ENCODE results near the gene RBPJ.

The RBPJ gene

DNA sequence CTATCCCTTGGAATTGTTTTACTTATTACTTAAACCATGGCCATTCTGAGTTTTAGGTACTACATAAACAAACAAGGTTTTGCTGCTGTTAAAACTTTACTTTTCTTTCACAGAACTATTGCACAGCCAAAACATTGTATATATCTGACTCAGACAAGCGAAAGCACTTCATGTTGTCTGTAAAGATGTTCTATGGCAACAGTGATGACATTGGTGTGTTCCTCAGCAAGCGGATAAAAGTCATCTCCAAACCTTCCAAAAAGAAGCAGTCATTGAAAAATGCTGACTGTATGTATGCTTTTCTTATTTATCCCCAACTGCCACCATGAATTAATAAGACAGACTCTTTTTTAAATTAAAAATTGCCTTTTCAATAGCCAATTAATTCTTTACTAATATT, 99.6 kb downstream of the RBPJ start:
- in situ Hi-C loops (cut with HindIII; ENCODE audit: low sequenced_read_pairs): no loop called here
- TF ChIP-seq, protein P1, sequence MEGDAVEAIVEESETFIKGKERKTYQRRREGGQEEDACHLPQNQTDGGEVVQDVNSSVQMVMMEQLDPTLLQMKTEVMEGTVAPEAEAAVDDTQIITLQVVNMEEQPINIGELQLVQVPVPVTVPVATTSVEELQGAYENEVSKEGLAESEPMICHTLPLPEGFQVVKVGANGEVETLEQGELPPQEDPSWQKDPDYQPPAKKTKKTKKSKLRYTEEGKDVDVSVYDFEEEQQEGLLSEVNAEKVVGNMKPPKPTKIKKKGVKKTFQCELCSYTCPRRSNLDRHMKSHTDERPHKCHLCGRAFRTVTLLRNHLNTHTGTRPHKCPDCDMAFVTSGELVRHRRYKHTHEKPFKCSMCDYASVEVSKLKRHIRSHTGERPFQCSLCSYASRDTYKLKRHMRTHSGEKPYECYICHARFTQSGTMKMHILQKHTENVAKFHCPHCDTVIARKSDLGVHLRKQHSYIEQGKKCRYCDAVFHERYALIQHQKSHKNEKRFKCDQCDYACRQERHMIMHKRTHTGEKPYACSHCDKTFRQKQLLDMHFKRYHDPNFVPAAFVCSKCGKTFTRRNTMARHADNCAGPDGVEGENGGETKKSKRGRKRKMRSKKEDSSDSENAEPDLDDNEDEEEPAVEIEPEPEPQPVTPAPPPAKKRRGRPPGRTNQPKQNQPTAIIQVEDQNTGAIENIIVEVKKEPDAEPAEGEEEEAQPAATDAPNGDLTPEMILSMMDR (IDR thresholded peaks at IDR 0.05; ENCODE audit: low read depth, low read length): no peak
- DNase-seq (ENCODE audit: low read depth, low spot score): peak; percentile 68
- no peak overlapping the region for H3K4me3 ChIP-seq (ENCODE audit: low read depth, low read length)

DNA sequence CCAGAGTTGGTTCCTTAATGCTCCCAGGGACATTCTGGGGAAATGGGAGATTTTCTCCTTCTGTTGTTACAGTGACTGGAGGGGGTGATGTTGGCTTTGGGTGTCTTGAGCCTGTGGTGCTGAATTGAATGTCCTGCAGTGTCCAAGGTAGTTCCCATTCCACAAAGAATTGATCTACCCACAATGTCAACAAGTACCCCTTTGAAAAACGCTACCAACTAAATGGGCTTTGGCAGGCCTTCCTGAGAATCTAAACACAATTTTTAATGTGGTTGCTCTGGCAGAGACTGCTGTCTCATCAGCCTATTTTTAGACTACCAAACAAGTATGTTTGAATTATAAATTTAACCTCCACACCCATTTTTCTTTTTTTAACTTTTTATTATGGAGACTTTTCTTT, 100.1 kb downstream of the RBPJ start:
- in situ Hi-C loops (cut with HindIII; ENCODE audit: low sequenced_read_pairs): no loop called here
- peak; percentile 52 for DNase-seq (ENCODE audit: low read depth, low spot score)
- no peak overlapping the region for H3K4me3 ChIP-seq (ENCODE audit: low read depth, low read length)
- TF ChIP-seq, protein P1 (IDR thresholded peaks at IDR 0.05; ENCODE audit: low read depth, low read length): no peak

DNA sequence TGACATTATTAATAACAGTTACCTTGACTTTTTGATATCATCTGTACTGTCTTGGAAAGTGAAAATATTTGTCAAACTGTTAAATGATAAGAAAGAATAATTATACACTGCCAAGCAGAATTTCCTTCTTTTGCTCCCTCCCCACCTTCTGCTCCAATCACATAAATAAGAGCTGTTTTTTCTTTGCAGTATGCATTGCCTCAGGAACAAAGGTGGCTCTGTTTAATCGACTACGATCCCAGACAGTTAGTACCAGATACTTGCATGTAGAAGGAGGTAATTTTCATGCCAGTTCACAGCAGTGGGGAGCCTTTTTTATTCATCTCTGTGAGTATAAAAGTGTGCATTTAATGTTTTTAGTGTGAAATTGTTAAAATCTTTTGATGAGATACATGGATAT, 103.3 kb downstream of the RBPJ start:
- H3K4me3 ChIP-seq (ENCODE audit: low read depth, low read length): no peak overlapping the region
- no peak for DNase-seq (ENCODE audit: low read depth, low spot score)
- TF ChIP-seq, protein P1 (IDR thresholded peaks at IDR 0.05; ENCODE audit: low read depth, low read length): no peak
- in situ Hi-C loops (cut with HindIII; ENCODE audit: low sequenced_read_pairs): no loop called here

DNA sequence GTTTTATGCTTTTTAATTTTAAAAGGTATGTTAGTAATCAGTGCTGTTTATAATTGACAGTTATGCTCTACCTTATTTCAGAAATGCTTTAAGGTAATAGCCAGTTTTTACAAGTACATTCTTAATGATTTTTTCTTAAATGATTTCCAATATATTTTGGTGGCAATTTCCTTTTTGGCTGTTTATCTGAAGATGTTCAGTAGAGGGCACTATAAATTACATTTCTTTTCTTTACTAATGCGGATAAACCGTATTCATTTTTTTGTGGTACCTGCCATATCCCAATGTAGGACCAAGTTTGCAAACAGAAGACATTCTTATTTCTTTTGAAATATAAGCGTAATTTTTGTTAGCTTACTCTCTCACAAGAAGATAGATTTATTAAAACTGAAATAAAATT, 104.0 kb downstream of the RBPJ start:
- TF ChIP-seq, protein P1 (IDR thresholded peaks at IDR 0.05; ENCODE audit: low read depth, low read length): no peak
- in situ Hi-C loops (cut with HindIII; ENCODE audit: low sequenced_read_pairs): no loop called here
- no peak overlapping the region for H3K4me3 ChIP-seq (ENCODE audit: low read depth, low read length)
- no peak for DNase-seq (ENCODE audit: low read depth, low spot score)

DNA sequence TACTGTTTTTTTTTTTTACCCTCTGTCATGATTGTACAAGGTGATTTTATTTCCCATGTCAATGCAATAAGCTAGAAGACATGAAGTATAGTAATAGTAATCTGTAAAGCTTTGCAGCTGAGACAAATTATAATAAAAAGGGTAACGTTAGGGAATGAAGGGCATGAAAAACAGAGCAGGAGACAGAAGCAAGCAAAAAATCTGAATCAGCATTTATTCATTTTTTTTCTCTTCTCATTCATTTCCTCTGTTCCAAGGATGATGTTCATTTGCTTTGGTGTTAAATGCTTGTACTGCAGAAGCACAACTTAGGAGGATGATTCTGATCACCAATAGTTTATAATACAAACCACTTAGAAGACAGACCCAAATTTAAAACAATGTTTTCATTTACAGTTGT, 105.1 kb downstream of the RBPJ start:
- TF ChIP-seq, protein P1 (IDR thresholded peaks at IDR 0.05; ENCODE audit: low read depth, low read length): no peak
- no peak for DNase-seq (ENCODE audit: low read depth, low spot score)
- H3K4me3 ChIP-seq (ENCODE audit: low read depth, low read length): no peak overlapping the region
- in situ Hi-C loops (cut with HindIII; ENCODE audit: low sequenced_read_pairs): no loop called here

DNA sequence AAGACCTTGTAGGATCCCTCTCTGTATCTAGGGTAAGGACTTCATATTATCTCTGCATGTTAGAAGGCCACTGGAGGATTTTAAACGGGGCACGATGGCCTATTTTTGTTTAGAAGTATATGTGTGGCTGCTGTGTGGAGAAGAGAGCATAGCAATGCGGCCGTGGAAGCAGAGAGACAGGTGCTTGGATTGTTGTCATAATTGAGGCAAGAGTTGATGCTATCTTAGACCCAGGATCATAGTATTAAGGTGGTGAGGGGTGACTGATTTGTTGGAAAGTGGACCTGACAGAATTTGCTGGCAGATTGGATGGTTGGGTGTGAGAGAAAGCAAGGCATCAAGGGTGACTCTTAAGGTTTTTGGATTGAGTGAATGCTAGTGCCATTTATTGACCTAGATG, 106.1 kb downstream of the RBPJ start:
- in situ Hi-C loops (cut with HindIII; ENCODE audit: low sequenced_read_pairs): no loop called here
- TF ChIP-seq, protein P1 (IDR thresholded peaks at IDR 0.05; ENCODE audit: low read depth, low read length): no peak
- no peak overlapping the region for H3K4me3 ChIP-seq (ENCODE audit: low read depth, low read length)
- no peak for DNase-seq (ENCODE audit: low read depth, low spot score)

DNA sequence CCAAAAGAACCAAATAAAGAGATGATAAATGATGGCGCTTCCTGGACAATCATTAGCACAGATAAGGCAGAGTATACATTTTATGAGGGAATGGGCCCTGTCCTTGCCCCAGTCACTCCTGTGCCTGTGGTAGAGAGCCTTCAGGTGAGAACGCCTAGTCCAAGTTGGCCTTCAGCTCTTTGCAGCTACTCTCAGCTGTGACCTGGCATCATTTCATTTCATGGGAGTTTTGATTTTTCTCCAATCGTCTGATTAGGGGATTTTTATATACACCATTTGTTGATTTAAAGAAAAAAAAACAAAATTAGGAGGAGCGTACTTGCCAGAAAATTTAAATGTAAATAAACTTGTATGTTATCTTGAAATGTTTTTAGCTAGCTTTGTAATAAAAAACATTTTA, 109.1 kb downstream of the RBPJ start:
- in situ Hi-C loops (cut with HindIII; ENCODE audit: low sequenced_read_pairs): no loop called here

More for the DNA sequence above, 109.1 kb downstream of the RBPJ start:
- TF ChIP-seq, protein P1 (IDR thresholded peaks at IDR 0.05; ENCODE audit: low read depth, low read length): no peak
- H3K4me3 ChIP-seq (ENCODE audit: low read depth, low read length): no peak overlapping the region
- no peak for DNase-seq (ENCODE audit: low read depth, low spot score)
